Mesendoderm (in vitro differentiated cells): Measurements from ENCODE around the gene PAK4.

Experiments used
- DNase-seq: peaks from one replicate; pipeline ENCODE4 v3.0.0; 2013
- H2AK5ac ChIP-seq: 2 replicates; pipeline ENCODE4 v1.6.1; 2013; ENCODE audit warnings: low read length, inconsistent platforms
- H2BK120ac ChIP-seq: 2 replicates; pipeline ENCODE4 v1.6.1; 2013; ENCODE audit warnings: low read depth, mild to moderate bottlenecking, low read length, moderate library complexity, mixed read lengths
- H2BK15ac ChIP-seq: replicated peaks from 2 replicates; pipeline ENCODE4 v1.6.1; 2013; ENCODE audit warnings: low read depth, mild to moderate bottlenecking, moderate library complexity
- H2BK5ac ChIP-seq: 2 replicates; pipeline ENCODE4 v1.6.1; 2013; ENCODE audit warnings: low read length, inconsistent platforms
- H3K18ac ChIP-seq: 2 replicates; pipeline ENCODE4 v1.6.1; 2013; ENCODE audit warnings: mild to moderate bottlenecking, low read length, mixed read lengths
- H3K23ac ChIP-seq: one replicate; pipeline ENCODE4 v1.6.1; 2013; ENCODE audit warnings: low read length
- H3K27ac ChIP-seq: 2 replicates; pipeline ENCODE4 v1.5.1; 2013; ENCODE audit warnings: low read depth, mild to moderate bottlenecking, inconsistent platforms, low read length, moderate library complexity
- H3K27me3 ChIP-seq: 2 replicates; pipeline ENCODE4 v1.6.1; 2013; ENCODE audit warnings: low read length, control low read depth, mild to moderate bottlenecking, inconsistent platforms; ENCODE audit not compliant: insufficient read depth, poor library complexity
- H3K36me3 ChIP-seq: 2 replicates; pipeline ENCODE4 v1.6.1; 2013; ENCODE audit warnings: low read length, inconsistent platforms; ENCODE audit not compliant: control insufficient read depth, insufficient read depth
- H3K4ac ChIP-seq: one replicate; pipeline ENCODE4 v1.6.1; 2013; ENCODE audit warnings: low read depth, mild to moderate bottlenecking, low read length, moderate library complexity
- H3K4me1 ChIP-seq: 2 replicates; pipeline ENCODE4 v1.6.1; 2013; ENCODE audit warnings: low read depth, low read length, inconsistent platforms; ENCODE audit not compliant: control insufficient read depth
- H3K4me2 ChIP-seq: 2 replicates; pipeline ENCODE4 v1.6.1; 2013; ENCODE audit warnings: low read length
- H3K4me3 ChIP-seq: 2 replicates; pipeline ENCODE4 v1.5.1; 2013; ENCODE audit warnings: mild to moderate bottlenecking, low read length
- H3K56ac ChIP-seq: one replicate; pipeline ENCODE4 v1.6.1; 2013; ENCODE audit warnings: low read length
- H3K79me1 ChIP-seq: 2 replicates; pipeline ENCODE4 v1.6.1; 2013; ENCODE audit warnings: low read length, inconsistent platforms
- H3K79me2 ChIP-seq: 2 replicates; pipeline ENCODE4 v1.6.1; 2013; ENCODE audit warnings: mild to moderate bottlenecking, low read length; ENCODE audit not compliant: control insufficient read depth, insufficient read depth
- H3K9ac ChIP-seq: 2 replicates; pipeline ENCODE4 v1.6.1; 2013; ENCODE audit warnings: low read length, inconsistent platforms
- H4K5ac ChIP-seq: one replicate; pipeline ENCODE4 v1.6.1; 2013; ENCODE audit warnings: low read length
- H4K8ac ChIP-seq: one replicate; pipeline ENCODE4 v1.6.1; 2013; ENCODE audit warnings: low read depth, mild to moderate bottlenecking, control low read depth, low read length, moderate library complexity
- WGBS: extraction: QIAGEN DNeasy Blood & Tissue Kit; methylation state at CpG from one replicate; pipeline ENCODE4 v1.1.7; 2013; ENCODE audit warnings: low lambda C conversion rate, missing lambda C conversion rate; ENCODE audit not compliant: insufficient coverage; ENCODE audit errors: extremely low coverage; 5-methylcytosine and 5-hydroxymethylcytosine counted together

Gene PAK4

GRCh38 chr19:39162441-39163043 lies 37.0 kb downstream of the PAK4 start:
- no peak overlapping the region for H3K4me2 ChIP-seq
- H3K27me3 ChIP-seq, result no peaks in the 10 kb centered on the region
- no peak overlapping the region for H3K4me3 ChIP-seq
- no peak overlapping the region for H3K4ac ChIP-seq
- no peak overlapping the region for H2BK15ac ChIP-seq
- H3K4me1 ChIP-seq, result peaks cover 2% of the 10 kb centered on the region
- H4K5ac ChIP-seq, result no peak overlapping the region
- H3K27ac ChIP-seq, result no peak overlapping the region
- no CpG with 5 or more reads among the region's 15 CpGs for WGBS
- H2BK120ac ChIP-seq, result no peak overlapping the region
- peaks cover 6% of the 10 kb centered on the region for H3K79me2 ChIP-seq
- peaks cover 18% of the 10 kb centered on the region for H3K79me1 ChIP-seq
- H4K8ac ChIP-seq, result no peak overlapping the region
- no peak overlapping the region for H3K23ac ChIP-seq
- no peak overlapping the region for H2BK5ac ChIP-seq
- no peak overlapping the region for H3K56ac ChIP-seq
- no peak overlapping the region for H3K18ac ChIP-seq
- H3K9ac ChIP-seq, result no peak overlapping the region
- no peak for DNase-seq
- no peak overlapping the region for H2AK5ac ChIP-seq
- H3K36me3 ChIP-seq, result no peaks in the 10 kb centered on the region

DNA sequence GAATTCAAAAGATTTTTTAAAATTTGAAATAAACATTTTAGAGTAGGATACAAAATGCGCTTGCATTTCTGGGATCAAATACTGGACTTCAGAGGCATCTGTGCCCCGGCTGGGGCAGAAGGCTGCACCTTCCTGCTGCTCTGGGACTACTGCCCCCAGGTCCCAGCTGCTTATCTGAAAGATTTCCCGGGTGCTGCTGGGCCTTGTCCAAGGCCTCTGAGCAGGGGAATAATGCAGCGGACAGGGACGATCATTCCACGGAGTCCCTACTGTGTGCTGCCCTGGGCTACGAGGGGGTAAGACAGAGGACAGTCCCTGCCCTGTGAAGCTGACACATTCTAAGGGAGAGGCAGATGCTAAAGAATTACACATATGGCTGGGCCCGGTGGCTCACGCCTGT lies 38.0 kb downstream of the PAK4 start:
- no peak overlapping the region for H3K9ac ChIP-seq
- H4K8ac ChIP-seq, result no peak overlapping the region
- H3K18ac ChIP-seq, result no peak overlapping the region
- no peak overlapping the region for H2BK15ac ChIP-seq
- H3K27me3 ChIP-seq, result no peaks in the 10 kb centered on the region
- H2BK5ac ChIP-seq, result no peak overlapping the region
- H3K56ac ChIP-seq, result no peak overlapping the region
- peaks cover 1% of the 10 kb centered on the region for H3K79me2 ChIP-seq
- no peak overlapping the region for H3K23ac ChIP-seq
- no peak overlapping the region for H2AK5ac ChIP-seq
- no peak overlapping the region for H3K4me2 ChIP-seq
- H3K4ac ChIP-seq, result no peak overlapping the region
- H3K36me3 ChIP-seq, result no peaks in the 10 kb centered on the region
- peaks cover 2% of the 10 kb centered on the region for H3K4me1 ChIP-seq
- no peak overlapping the region for H4K5ac ChIP-seq
- H2BK120ac ChIP-seq, result no peak overlapping the region
- H3K79me1 ChIP-seq, result peaks cover 13% of the 10 kb centered on the region
- H3K4me3 ChIP-seq, result no peak overlapping the region
- no CpG with 5 or more reads among the region's 9 CpGs for WGBS
- no peak overlapping the region for H3K27ac ChIP-seq
- DNase-seq, result no peak

- Histone ChIP-seq H3K4ac (no peak overlapping the region), H3K56ac (no peak overlapping the region), H3K4me1 (peaks cover 2% of the 10 kb centered on the region), H3K36me3 (no peaks in the 10 kb centered on the region), H2BK120ac (no peak overlapping the region), H4K8ac (no peak overlapping the region), H3K23ac (no peak overlapping the region), H3K9ac (no peak overlapping the region), H4K5ac (no peak overlapping the region), H3K18ac (no peak overlapping the region), H3K27ac (no peak overlapping the region), H3K27me3 (no peaks in the 10 kb centered on the region), H3K4me3 (no peak overlapping the region), H2BK15ac (no peak overlapping the region), H2BK5ac (no peak overlapping the region), H2AK5ac (no peak overlapping the region), H3K4me2 (no peak overlapping the region), H3K79me2 (no peaks in the 10 kb centered on the region), H3K79me1 (peaks cover 9% of the 10 kb centered on the region)
- DNase-seq, result no peak
- WGBS, result no CpG with 5 or more reads among the region's 6 CpGs
Measured at GRCh38 chr19:39164289-39164688, 38.7 kb downstream of the PAK4 start.

DNA sequence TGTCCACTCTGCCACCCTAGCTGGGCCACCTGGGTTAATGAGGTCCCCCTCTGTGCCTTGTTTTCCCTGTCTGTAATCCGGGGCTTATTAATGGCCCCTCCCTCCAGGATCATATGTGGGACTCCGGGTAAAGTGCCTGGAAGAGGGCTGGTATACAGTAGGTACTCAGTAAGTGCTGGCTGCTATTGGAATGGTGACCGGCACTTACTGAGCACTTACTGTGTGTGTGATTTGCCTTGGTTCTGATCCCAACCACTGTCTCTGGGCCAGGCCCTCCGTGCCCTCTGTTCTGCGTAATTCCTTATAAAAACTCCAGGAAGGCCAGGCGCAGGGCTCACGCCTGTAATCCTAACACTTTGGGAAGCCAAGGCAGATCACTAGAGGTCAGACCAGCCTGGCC lies 40.3 kb downstream of the PAK4 start:
- Histone ChIP-seq H3K4ac (no peak overlapping the region), H3K79me2 (no peaks in the 10 kb centered on the region), H3K27me3 (no peaks in the 10 kb centered on the region), H3K56ac (no peak overlapping the region), H2BK15ac (no peak overlapping the region), H3K4me3 (no peak overlapping the region), H2AK5ac (no peak overlapping the region), H2BK120ac (no peak overlapping the region), H3K18ac (no peak overlapping the region), H4K8ac (no peak overlapping the region), H3K23ac (no peak overlapping the region), H3K36me3 (no peaks in the 10 kb centered on the region), H2BK5ac (no peak overlapping the region), H3K9ac (no peak overlapping the region), H3K4me2 (no peak overlapping the region), H3K4me1 (peaks cover 2% of the 10 kb centered on the region), H3K79me1 (peaks cover 9% of the 10 kb centered on the region), H4K5ac (no peak overlapping the region), H3K27ac (no peak overlapping the region)
- WGBS, result no CpG with 5 or more reads among the region's 7 CpGs
- no peak for DNase-seq

- Histone ChIP-seq H2BK15ac (no peak overlapping the region), H3K4me2 (no peak overlapping the region), H4K8ac (no peak overlapping the region), H2AK5ac (no peak overlapping the region), H2BK120ac (no peak overlapping the region), H3K9ac (no peak overlapping the region), H3K79me1 (peaks cover 9% of the 10 kb centered on the region), H3K56ac (peak overlapping the region; percentile 25), H3K27me3 (no peaks in the 10 kb centered on the region), H3K4me3 (no peak overlapping the region), H4K5ac (no peak overlapping the region), H3K4me1 (peaks cover 2% of the 10 kb centered on the region), H3K18ac (no peak overlapping the region), H3K79me2 (no peaks in the 10 kb centered on the region), H2BK5ac (no peak overlapping the region), H3K36me3 (no peaks in the 10 kb centered on the region), H3K23ac (no peak overlapping the region), H3K27ac (no peak overlapping the region), H3K4ac (no peak overlapping the region)
- no peak for DNase-seq
- no CpG with 5 or more reads among the region's 24 CpGs for WGBS
Measured at GRCh38 chr19:39166571-39167391, 41.2 kb downstream of the PAK4 start.
